Measurements from ENCODE around the gene SYNGAP1. TPM values are rescaled to one million over a fixed set of nuclear protein-coding genes. Genes with fewer than 3 reads are reported as not detected.

Gene SYNGAP1
- total and polyA plus RNA-seq, 2 experiments from 2014 or later: 0.65 to 2.8 TPM

- TF ChIP-seq EZH2 (IDR thresholded peaks at IDR 0.05; ENCODE audit: insufficient read depth, poor library complexity, severe bottlenecking) (no peak), EZH2phosphoT487 (IDR thresholded peaks at IDR 0.05; ENCODE audit: insufficient read depth, low read depth) (no peak)
Measured at GRCh38 chr6:33383427-33384185, 36.3 kb upstream of the SYNGAP1 start.

GRCh38 chr6:33384581-33385020, 35.3 kb upstream of the SYNGAP1 start:
- no peaks in the 10 kb centered on the region for H3K27me3 ChIP-seq (replicated peaks; ENCODE audit: insufficient read depth)
- DNase-seq: peak; percentile 90
- TF ChIP-seq EZH2phosphoT487 (IDR thresholded peaks at IDR 0.05; ENCODE audit: insufficient read depth, low read depth) (no peak), EZH2 (IDR thresholded peaks at IDR 0.05; ENCODE audit: insufficient read depth, poor library complexity, severe bottlenecking) (no peak)
- no peaks in the 10 kb centered on the region for H3K9me2 ChIP-seq (ENCODE audit: insufficient read depth)
- no peaks in the 10 kb centered on the region for H3K79me2 ChIP-seq (ENCODE audit: insufficient read depth)
- H3K4me1 ChIP-seq (ENCODE audit: insufficient read depth): no peaks in the 10 kb centered on the region
- WGBS, 2 experiments (ENCODE audit: low coverage in 1 of 2, low lambda C conversion rate in 2 of 2, missing lambda C conversion rate in 2 of 2): 2 to 5% methylated on average over 4 of the region's 4 CpGs
- H3K36me3 ChIP-seq (ENCODE audit: low read depth): no peaks in the 10 kb centered on the region
- H3K27ac ChIP-seq: no peak overlapping the region
- no peak overlapping the region for H3K9ac ChIP-seq
- H3K4me2 ChIP-seq (ENCODE audit: unreplicated experiment): no peak overlapping the region
- H2AFZ ChIP-seq: peak overlapping the region; percentile 71
- no peaks in the 10 kb centered on the region for H3K9me3 ChIP-seq (ENCODE audit: low read depth)
- in situ Hi-C loops (cut with MboI): no loop called here
- H3K4me3 ChIP-seq: no peak overlapping the region
- no peaks in the 10 kb centered on the region for H4K20me1 ChIP-seq (ENCODE audit: insufficient read depth)
- no peaks in the 10 kb centered on the region for H3F3A ChIP-seq (ENCODE audit: insufficient read depth)

More at GRCh38 chr6:33383427-33384185, 36.3 kb upstream of the SYNGAP1 start:
- 59 to 61% methylated on average over 10 of the region's 10 CpGs for WGBS, 2 experiments (ENCODE audit: low coverage in 1 of 2, low lambda C conversion rate in 2 of 2, missing lambda C conversion rate in 2 of 2)
- no peak for DNase-seq
- H3K36me3 ChIP-seq (ENCODE audit: low read depth): no peaks in the 10 kb centered on the region
- H2AFZ ChIP-seq: no peak overlapping the region
- H3K27me3 ChIP-seq (replicated peaks; ENCODE audit: insufficient read depth): no peaks in the 10 kb centered on the region
- H3K79me2 ChIP-seq (ENCODE audit: insufficient read depth): no peaks in the 10 kb centered on the region
- H3K9me2 ChIP-seq (ENCODE audit: insufficient read depth): no peaks in the 10 kb centered on the region
- no peak overlapping the region for H3K4me2 ChIP-seq (ENCODE audit: unreplicated experiment)
- H3K9ac ChIP-seq: no peak overlapping the region
- no peak overlapping the region for H3K27ac ChIP-seq
- no peaks in the 10 kb centered on the region for H3F3A ChIP-seq (ENCODE audit: insufficient read depth)
- in situ Hi-C loops (cut with MboI): no loop called here
- H4K20me1 ChIP-seq (ENCODE audit: insufficient read depth): no peaks in the 10 kb centered on the region
- H3K4me1 ChIP-seq (ENCODE audit: insufficient read depth): no peaks in the 10 kb centered on the region
- H3K9me3 ChIP-seq (ENCODE audit: low read depth): no peaks in the 10 kb centered on the region
- no peak overlapping the region for H3K4me3 ChIP-seq

- H2AFZ ChIP-seq: no peak overlapping the region
Measured at GRCh38 chr6:33390173-33390572, 29.7 kb upstream of the SYNGAP1 start.

GRCh38 chr6:33390767-33391277, 29.0 kb upstream of the SYNGAP1 start:
- H3K9me2 ChIP-seq (ENCODE audit: insufficient read depth): no peaks in the 10 kb centered on the region
- H3K4me2 ChIP-seq (ENCODE audit: unreplicated experiment): peak overlapping the region; percentile 32
- H3K36me3 ChIP-seq (ENCODE audit: low read depth): no peaks in the 10 kb centered on the region
- peak overlapping the region; percentile 37 for H3K4me3 ChIP-seq
- H3K4me1 ChIP-seq (ENCODE audit: insufficient read depth): peaks cover 8% of the 10 kb centered on the region; the same call in 1 of the 2 replicates
- peaks cover 13% of the 10 kb centered on the region; the same call in 1 of the 2 replicates for H3F3A ChIP-seq (ENCODE audit: insufficient read depth)
- peak overlapping the region; percentile 91 for H3K27ac ChIP-seq
- in situ Hi-C loops (cut with MboI): no loop called here
- WGBS, 2 experiments (ENCODE audit: low coverage in 1 of 2, low lambda C conversion rate in 2 of 2, missing lambda C conversion rate in 2 of 2): 68 to 69% methylated on average over 9 of the region's 9 CpGs
- peak overlapping the region; percentile 95 for H2AFZ ChIP-seq
- H3K9me3 ChIP-seq (ENCODE audit: low read depth): no peaks in the 10 kb centered on the region
- H4K20me1 ChIP-seq (ENCODE audit: insufficient read depth): no peaks in the 10 kb centered on the region
- H3K79me2 ChIP-seq (ENCODE audit: insufficient read depth): peaks cover 38% of the 10 kb centered on the region
- no peaks in the 10 kb centered on the region for H3K27me3 ChIP-seq (replicated peaks; ENCODE audit: insufficient read depth)
- DNase-seq: no peak
- no peak for TF ChIP-seq EZH2 (IDR thresholded peaks at IDR 0.05; ENCODE audit: insufficient read depth, poor library complexity, severe bottlenecking)
- H3K9ac ChIP-seq: peak overlapping the region; percentile 75

More at GRCh38 chr6:33390173-33390572, 29.7 kb upstream of the SYNGAP1 start:
- Histone ChIP-seq H3K9ac (no peak overlapping the region), H3F3A (ENCODE audit: insufficient read depth) (peaks cover 13% of the 10 kb centered on the region; the same call in 1 of the 2 replicates), H3K9me3 (ENCODE audit: low read depth) (no peaks in the 10 kb centered on the region), H3K79me2 (ENCODE audit: insufficient read depth) (peaks cover 32% of the 10 kb centered on the region), H3K4me1 (ENCODE audit: insufficient read depth) (peaks cover 8% of the 10 kb centered on the region; the same call in 1 of the 2 replicates), H3K9me2 (ENCODE audit: insufficient read depth) (no peaks in the 10 kb centered on the region), H3K36me3 (ENCODE audit: low read depth) (no peaks in the 10 kb centered on the region), H3K27ac (no peak overlapping the region), H3K27me3 (replicated peaks; ENCODE audit: insufficient read depth) (no peaks in the 10 kb centered on the region), H4K20me1 (ENCODE audit: insufficient read depth) (no peaks in the 10 kb centered on the region), H3K4me3 (no peak overlapping the region), H3K4me2 (ENCODE audit: unreplicated experiment) (no peak overlapping the region)
- in situ Hi-C loops (cut with MboI): no loop called here
- no peak for TF ChIP-seq EZH2 (IDR thresholded peaks at IDR 0.05; ENCODE audit: insufficient read depth, poor library complexity, severe bottlenecking)
- no peak for TF ChIP-seq EZH2phosphoT487 (IDR thresholded peaks at IDR 0.05; ENCODE audit: insufficient read depth, low read depth)
- 91 to 94% methylated on average over 2 of the region's 2 CpGs for WGBS, 2 experiments (ENCODE audit: low coverage in 1 of 2, low lambda C conversion rate in 2 of 2, missing lambda C conversion rate in 2 of 2)
- DNase-seq: no peak

All from GM23248 (cell line).